Dermis blood vessel endothelial cell (primary cell): ENCODE data around the gene UTP3. TPM values are rescaled to one million over a fixed set of nuclear protein-coding genes. Genes with fewer than 3 reads are reported as not detected.
"Not testable (repeated sequence)": the region's sequence is repeated elsewhere in the genome, so short reads cannot be mapped to it uniquely, and the experiment has no call there.

Experiments used
- DNase-seq: peaks from one replicate; pipeline ENCODE4 v3.0.0; 2010
- total RNA-seq: library from RNA; depleted of rRNA; stranded (reverse); fragments of >200 nt; gene quantifications from 2 replicates; pipeline ENCODE4 v1.2.3, GENCODE V29; 2014

UTP3 gene
- total RNA-seq, 1 donor from 2014 or later: 20.8 TPM

GRCh38 chr4:70718811-70719604 is 30.7 kb downstream of the UTP3 start:
- no peak for DNase-seq

DNA sequence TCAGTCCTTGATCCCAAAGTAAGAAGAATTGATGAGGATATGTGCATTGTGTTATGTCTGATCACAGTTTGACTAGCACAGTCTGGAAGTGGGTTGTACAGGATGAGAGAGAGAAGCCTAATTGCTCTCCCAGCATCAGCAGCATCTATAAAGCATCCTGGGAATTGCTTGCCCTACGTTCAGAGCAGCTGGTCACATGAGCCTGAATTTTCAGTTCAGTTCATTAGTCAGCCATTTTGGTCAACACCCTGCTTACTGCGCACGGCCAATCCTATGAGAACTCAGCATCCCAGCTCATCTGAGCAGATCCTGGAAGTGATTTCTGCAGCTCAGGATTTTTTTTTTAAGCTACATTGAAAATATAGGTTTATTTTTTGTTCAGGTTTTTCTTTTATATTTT is 33.4 kb downstream of the UTP3 start, which contains the start of gene RUFY3:
RUFY3 (plus strand) TSS at position 218 of the 400 bp plus-strand sequence. CDS start 610 bp downstream, outside the sequence.
- DNase-seq: peak; percentile 70

DNA sequence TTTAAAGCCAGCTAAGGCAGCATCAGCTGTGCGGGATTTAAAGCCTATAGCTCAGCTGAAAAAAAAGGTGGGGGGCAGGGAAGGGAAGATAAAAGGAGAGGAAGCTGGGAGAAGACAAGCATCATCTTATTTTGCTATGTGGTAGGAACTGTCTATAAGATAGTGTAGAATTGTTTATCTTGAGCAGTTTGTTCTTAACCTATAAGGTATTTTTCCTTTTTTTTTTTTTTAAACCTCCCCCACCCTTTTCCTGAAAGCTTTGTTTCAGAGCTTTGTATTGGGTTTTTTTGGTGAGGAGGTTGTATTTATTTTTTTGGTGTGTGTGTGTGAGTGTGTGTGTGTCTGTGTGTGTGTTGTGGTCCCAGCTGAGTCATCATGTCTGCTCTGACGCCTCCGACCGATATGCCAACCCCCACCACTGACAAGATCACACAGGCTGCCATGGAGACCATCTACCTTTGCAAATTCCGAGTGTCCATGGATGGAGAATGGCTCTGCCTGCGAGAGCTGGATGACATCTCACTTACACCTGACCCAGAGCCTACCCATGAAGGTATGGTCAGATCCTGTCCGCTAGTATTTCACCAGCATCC is 34.0 kb downstream of the UTP3 start:
- DNase-seq: peak; percentile 45

- no peak for DNase-seq
These were observed 36.1 kb downstream of the UTP3 start for GRCh38 chr4:70724463-70724862.

DNA sequence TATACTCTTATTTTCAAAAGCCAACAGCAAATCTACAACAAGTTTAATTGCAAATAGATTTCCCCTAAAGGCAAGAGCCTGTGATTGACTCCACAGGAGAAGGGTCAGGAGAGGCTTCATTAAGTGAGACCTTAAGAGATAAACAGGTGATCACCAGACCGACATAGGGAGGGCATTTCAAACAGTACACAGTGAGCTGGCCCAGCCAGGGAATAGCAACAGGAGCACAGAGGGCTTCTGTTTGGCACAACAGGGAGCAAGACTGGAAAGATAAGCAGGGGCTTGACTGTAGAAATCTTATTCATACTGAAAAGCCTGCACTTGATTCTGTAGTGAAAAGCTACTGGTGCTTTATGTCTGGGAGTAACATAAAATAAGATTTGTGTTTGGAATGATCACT is 37.3 kb downstream of the UTP3 start:
- no peak for DNase-seq

DNA sequence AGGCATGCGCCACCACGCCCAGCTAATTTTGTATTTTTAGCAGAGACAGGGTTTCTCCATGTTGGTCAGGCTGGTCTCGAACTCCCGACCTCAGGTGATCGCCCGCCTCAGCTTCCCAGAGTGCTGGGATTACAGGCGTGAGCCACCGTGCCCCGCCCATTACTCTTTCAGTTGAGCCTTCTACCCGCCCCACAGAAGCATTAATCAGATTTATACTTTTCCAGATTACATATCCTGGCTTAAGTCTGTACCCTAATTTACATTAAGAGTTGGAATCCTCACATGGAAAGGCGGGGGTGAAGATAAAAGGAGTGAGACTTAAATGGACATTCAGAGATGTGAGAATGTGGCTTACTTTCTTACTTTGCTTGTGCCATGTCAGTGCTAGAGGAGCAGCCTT is 38.2 kb downstream of the UTP3 start:
- not testable (repeated sequence) for DNase-seq

DNA sequence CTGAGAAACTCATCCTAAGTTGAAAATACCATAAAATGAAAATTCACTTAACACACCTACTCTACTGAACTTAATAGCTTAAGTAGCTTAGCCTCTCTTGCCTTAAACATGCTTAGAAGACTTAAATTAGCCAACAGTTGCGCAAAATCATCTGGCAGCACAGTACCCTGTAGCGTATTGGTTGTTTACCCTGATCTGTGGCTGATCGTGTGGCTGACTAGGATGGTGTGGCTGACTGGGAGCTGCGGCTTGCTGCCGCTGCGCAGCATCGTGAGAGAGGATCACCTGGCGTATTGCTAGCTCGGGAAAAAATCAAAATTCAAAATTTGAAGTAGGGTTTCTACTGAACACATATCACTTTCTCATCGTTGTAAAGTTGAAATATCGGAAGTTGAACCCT is 39.8 kb downstream of the UTP3 start:
- no peak for DNase-seq

DNA sequence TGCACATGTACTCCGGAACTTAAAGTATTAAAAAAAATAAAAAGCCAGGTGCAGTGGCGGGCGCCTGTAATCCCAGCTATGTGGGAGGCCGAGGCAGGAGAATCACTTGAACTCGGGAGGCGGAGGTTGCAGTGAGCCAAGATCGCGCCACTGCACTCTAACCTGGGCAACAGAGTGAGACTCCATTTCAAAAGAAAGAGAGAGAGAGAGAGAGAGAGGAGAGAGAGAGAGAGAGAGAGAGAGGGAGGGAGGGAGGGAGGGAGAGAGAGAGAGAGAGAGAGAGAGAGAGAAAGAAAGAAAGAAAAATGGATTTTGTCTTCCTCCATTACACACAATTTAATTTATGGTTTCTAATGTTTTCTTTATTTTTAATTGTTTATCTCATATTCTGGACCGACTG is 44.5 kb downstream of the UTP3 start:
- DNase-seq: not testable (repeated sequence)

- peak; percentile 71 for DNase-seq
These were observed 46.0 kb downstream of the UTP3 start for GRCh38 chr4:70734168-70734954.

GRCh38 chr4:70734971-70735370 is 46.6 kb downstream of the UTP3 start:
- peak; percentile 25 for DNase-seq

- peak; percentile 62 for DNase-seq
These were observed 47.6 kb downstream of the UTP3 start for GRCh38 chr4:70735915-70736314.

- no peak for DNase-seq
These were observed 48.7 kb downstream of the UTP3 start for GRCh38 chr4:70737006-70737405.

- DNase-seq: no peak
These were observed 49.1 kb downstream of the UTP3 start for GRCh38 chr4:70737409-70737808.

GRCh38 chr4:70739496-70740337 is 51.4 kb downstream of the UTP3 start:
- no peak for DNase-seq

Other genes starting within 250 kb of the UTP3 start
- gene MUC7, start 216.3 kb upstream of the UTP3 start, total RNA-seq: not detected in 2 replicates
- gene AMTN, start 170.0 kb upstream of the UTP3 start, total RNA-seq: not detected in 2 replicates
- gene AMBN, start 96.3 kb upstream of the UTP3 start, total RNA-seq: not detected in 2 replicates
- gene ENAM, start 59.8 kb upstream of the UTP3 start, total RNA-seq: not detected in 2 replicates
- not detected in 2 replicates for gene JCHAIN, start 22.0 kb upstream of the UTP3 start, total RNA-seq
- gene RUFY3, start 33.4 kb downstream of the UTP3 start, total RNA-seq: 50.7 and 58.9 TPM in 2 replicates
- 82.4 and 117 TPM in 2 replicates for gene GRSF1, start 151.4 kb downstream of the UTP3 start, total RNA-seq
- gene MOB1B, start 213.8 kb downstream of the UTP3 start, total RNA-seq: 11.7 and 16.8 TPM in 2 replicates